Stimulated activated CD4-positive, alpha-beta T cell treated with anti-CD3 and anti-CD28 coated beads, TNF-alpha, amount 100 ng/mL, for 48 hours (primary cell): Measurements from ENCODE around the gene F2R.
"Not testable (repeated sequence)": the region's sequence is repeated elsewhere in the genome, so short reads cannot be mapped to it uniquely, and the experiment has no call there.

ENCODE experiments used
- DNase-seq, 3 donors: peaks; one replicate each; pipeline ENCODE4 v3.0.0-alpha.2; 2020; ENCODE audit warnings: low read depth in 3 of 3

F2R gene

DNA sequence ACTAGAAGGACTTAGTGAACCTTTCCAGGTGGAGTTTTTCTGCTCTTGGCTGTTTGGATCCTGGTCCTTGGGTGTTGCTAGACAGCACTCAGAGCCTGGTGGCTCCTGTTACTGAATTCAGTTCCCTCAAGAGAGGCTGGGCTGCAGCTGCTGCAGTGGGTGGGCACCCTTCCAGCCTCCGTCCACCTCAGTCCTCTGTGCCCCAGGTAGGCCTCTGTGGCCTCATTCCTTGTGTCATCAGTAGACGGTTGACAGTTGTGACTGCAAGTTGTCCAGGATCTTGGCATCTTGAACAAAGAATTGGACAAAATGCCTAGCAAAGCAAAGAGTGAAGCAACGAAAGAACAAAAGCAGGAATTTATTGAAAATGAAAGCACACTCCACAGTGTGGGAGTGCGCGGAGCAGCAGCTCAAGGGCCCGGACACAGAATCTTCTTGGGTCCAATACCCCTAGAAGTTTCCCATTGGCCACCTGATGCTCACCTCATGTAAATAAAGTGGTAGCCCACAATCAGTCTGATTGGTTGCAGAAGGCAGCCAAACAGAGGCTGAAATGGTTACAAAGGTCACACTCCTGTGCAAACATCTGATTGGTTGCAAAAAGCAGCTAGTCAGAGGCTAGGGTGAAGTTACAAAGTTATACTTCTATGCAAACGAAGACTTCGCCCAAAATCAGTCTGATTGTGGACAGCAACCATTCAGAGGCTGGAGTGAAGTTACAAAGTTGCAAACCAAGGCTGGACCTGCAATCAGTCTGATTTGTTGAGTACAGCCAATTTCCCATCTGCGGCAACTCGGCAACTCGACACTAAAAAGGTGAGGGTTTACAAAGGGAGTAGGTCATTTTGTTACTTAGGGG is 40.1 kb downstream of the F2R start:
- no peak for DNase-seq

DNA sequence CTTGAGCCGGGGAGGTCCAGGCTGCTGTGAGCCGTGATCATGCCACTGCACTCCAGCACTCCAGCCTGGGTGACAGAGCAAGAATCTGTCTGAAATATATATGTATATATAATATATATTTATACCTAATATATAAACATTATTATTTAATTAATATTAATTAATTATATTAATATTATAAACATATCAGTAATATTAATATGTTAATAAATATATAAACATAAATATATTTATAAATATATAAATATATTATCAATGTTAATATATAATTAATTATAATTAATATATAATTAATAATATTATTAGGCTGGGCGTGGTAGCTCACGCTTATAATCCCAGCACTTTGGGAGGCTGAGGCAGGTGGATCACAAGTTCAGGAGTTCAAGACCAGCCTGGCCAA is 41.1 kb downstream of the F2R start:
- no peak for DNase-seq

DNA sequence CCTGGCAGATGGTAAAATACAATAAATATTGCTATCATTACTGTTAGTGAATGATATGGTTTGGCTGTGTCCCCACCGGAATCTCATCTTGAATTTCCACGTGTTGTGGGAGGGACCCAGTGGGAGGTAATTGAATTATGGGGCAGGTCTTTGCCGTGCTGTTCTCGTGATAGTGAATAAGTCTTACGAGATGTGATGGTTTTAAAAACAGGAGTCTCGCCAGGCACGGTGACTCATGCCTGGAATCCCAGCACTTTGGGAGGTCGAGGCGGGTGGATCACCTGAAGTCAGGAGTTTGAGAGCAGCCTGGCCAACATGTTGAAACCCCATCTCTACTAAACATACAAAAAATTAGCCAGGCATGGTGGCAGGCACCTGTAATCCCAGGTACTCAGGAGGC is 45.2 kb downstream of the F2R start:
- DNase-seq: not testable (repeated sequence)

DNA sequence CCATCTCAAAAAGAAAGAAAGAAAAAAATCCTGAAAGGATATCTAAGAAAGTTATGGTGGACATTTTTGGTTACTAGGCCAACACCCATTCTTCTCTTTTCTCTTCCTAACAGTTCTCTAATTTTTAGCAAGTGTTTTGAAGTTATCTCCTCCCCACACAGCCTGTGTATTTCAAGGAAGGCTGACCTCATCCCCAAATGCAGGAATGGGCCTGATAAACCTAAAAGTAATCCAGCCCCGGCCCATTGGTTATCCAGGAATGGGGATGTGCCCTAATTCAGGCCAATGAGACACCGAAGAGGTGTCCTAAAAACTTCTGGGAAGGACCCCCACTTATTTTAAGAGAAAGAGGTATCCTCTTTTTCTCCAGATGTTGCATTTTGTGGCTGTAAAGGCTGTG is 46.6 kb downstream of the F2R start:
- no peak for DNase-seq

DNA sequence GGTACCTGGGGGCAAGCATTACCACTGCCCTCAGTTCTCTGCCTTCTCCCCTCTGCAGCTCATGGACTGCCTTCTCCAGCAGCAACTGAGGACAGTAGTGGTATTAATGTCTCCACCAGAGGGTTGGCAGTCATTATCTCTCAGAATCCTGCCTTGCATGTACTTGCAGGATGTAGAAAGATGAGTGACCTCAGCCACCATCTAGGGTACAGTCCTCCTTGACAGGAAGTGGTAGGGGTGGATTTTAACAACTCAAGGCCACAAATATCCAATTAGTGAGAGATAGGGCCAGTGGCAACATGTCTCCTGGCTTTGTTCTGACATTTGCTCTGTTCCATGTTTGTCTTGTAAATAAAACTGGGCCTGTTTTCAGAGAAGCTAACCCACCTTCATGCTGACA is 47.2 kb downstream of the F2R start:
- no peak for DNase-seq

DNA sequence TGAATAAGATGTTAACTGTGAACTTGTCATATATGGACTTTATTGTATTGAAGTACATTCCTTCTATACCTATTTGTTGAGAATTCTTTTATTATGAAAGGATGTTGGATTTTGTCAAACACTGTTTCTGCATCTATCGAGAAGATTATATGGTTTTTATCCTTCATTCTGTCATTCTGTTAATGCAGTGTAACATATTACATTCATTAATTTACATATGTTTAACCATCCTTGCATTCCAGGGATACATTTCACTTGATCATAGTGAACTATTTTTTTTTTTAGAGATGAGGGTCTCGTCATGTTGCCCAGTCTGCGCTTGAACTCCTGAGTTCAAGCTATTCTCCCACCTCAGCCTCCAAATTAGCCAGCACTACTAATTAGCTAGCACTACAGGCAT is 48.4 kb downstream of the F2R start:
- no peak for DNase-seq

DNA sequence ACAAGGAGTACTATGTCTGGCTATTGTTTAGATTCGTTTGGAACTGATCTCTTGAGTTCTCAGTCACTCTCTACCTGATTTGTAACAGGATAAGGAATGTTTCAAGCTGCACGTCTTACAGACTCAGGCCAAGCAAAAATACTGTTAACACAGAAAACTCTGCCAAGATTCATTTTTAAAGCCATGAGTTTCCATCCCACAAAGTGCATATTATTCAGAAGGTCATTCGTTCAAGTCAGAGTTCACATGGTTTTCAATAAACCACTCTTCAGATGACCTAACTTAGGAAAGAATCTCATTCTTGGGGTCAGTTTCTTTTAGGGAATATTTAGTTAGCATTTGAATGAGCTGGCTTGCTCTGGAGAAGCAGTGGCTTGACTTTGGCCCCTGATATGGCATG is 49.3 kb downstream of the F2R start:
- no peak for DNase-seq

DNA sequence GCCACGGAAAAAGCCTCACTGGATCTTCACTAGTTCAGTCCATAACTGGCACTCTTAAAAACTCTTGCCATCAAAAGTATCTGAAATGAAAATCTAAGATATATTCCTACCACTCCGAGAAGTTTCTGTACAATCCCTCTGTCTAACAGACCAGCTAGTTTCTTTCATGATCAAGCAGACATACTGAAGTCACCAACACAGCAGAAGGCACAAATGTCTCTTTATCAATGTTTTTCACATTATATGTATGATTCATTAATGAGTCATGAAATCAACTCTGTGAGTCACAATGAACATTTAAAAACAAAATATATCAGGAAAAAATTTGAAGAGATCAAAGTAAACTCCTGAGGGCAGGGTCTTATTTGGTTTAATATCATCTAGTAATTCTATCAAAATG is 50.8 kb downstream of the F2R start:
- no peak for DNase-seq

DNA sequence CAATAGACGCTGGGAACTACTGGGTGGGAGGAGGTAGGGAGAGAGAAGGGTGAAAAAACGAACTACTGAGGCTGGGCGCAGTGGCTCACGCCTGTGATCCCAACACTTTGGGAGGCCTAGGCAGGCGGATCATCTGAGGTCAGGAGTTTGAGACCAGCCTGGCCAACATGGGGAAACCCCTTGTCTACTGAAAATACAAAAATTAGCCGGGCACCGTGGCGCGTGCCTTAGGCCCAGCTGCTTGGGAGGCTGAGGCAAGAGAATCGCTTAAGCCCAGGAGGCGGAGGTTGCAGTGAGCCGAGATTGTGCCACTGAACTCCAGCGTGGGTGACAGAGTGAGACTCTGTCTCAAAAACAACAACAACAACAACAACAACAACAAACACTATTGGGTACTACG is 55.1 kb downstream of the F2R start:
- not testable (repeated sequence) for DNase-seq

DNA sequence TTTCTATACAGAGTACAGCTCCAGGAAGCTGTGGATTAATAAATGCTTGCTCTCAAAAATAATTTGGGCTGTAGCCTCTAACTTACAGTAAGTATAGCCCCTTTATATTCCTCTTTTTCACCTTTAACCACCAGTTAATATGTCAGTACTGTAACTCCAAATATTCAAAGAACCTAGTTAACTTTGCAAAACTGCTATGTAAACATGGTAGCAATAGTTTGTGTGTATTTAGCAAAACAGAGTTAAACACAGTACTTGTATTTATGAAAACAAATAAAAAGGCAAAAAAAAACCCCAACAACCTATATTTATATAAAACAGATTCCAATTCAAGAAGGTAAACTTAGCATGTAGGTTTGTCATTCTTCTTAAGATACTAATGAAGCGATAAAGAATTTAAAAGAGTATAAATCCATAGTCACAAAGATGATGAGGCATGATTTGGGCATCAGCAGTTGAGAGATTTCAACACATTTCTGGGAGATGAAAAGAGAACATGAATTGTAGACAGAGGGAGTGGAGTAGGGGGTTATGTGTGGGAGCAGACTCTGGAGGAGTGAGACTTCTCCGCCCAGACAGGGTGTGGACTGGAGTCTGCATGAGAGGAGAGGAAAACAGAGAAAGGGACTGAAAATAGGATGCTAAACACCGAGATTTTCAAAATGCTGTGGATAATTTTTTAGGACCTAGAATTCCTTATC is 55.9 kb downstream of the F2R start:
- no peak for DNase-seq

DNA sequence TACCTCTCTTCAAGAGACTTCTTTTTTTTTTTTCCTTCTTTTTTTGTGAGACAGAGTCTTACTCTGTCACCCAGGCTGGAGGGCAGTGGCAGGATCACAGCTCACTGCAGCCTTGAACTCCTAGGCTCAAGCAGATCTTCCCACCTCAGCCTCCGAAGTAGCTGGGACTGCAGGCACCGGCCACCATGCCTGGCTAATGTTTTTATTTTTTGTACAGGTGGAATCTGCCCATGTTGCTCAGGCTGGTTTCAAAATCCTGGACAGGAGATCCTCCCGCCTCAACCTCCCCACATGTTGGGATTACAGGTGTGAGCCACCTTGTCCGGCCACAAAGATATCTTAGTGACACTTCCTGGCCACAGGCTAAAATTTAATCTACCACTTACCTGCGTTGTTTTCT is 60.0 kb downstream of the F2R start:
- DNase-seq: no peak

DNA sequence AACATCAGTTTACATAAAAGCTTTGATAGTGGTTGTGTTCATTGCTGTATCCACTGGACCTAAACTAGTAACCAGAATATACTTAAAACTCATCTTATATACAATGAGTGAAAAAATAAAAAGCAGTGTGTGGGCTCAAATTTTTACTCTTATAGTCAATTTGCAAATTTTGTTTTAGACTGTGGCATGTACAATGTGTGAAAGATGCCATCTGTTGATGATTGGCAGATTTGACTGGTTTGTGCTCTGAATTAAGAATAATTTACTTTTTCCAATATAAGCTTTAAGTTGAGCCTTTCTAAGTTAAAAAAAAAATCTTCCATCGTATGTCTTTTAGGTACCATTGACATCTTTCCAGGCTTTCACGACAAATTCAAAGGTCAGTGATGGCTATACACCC is 60.5 kb downstream of the F2R start:
- DNase-seq: no peak

DNA sequence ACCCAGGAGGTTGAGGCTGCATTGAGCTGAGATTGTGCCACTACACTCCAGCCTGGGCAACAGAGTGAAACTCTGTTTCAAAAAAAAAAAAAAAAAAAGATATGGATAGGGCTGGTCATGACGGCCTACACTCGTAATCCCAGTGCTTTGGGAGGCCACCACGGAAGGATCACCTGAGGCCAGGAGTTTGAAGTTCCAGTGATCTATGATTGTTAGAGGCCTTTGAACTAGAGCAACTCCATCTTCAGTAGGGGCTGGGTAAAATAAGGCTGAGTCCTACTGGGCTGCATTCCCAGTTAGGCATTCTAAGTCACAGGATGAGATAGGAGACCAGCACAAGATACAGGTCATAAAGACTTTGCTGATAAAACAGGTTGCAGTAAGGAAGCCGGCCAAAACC is 64.7 kb downstream of the F2R start:
- not testable (repeated sequence) for DNase-seq

DNA sequence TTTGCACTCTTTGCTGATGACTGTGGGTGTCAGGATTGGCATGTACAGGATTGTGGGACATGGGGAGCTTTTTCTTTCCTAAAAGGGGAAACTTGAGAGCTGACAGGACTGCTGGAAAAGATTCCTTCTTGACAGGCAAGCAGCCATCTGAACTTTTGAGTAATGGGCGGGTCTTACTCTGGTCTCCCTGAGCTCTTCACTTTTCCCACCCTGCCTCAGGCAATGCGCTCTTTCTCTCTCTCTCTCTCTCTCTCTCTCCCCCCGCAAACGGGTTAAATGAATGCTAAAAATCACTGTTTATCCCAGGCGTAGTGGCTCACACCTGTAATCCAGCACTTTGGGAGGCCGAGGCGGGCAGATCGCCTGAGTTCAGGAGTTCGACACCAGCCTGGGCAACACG is 65.8 kb downstream of the F2R start:
- no peak for DNase-seq

DNA sequence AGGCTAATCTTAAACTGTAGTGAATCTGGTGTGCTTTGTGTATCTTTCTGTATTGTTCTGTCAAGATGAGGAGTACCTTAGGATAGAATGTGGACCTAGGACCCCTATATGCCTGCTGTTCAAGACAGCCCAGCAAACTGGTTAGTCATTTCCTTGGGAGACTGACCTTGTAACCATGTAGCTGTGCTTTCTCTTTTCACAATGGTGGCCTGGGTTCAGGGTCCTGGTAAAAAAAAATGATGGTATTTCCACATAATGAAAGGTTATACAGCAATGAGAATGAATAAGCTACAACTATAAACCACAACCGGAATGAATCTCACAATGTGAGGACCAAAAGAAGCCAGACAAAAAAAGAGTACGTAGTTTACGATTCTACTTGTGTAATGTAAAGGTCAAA is 66.5 kb downstream of the F2R start:
- DNase-seq: no peak
